Cerebellar nuclear complex (tissue), 1 donor: ENCODE results near the gene CLIC6.

Experiments used
- DNase-seq, 2 experiments: peaks; one replicate each; lab custom pipeline; 2025; lab: John Stamatoyannopoulos, UW

CLIC6 gene

DNA sequence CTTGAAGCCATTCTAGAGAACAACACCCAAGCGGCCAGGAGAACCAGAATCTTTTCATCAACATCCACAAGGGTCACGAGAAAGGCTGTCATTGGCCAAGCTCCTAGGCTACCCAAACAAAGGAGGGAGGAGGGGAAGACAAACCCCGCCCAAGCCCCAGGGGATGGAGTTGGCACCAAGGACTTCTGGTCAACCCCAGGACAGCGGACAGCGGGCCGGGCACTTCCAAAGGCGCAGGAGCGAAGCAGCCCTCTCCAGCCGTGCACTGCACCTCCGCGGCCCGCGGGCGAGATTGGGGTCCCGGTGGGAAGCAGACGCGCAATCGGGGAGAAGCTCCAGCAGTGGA lies at the start of gene CLIC6:
Gene CLIC6 (plus strand): TSS at position 192 of the 346 bp plus-strand sequence. CDS start 395 bp downstream, outside the sequence.
- no peak for DNase-seq

DNA sequence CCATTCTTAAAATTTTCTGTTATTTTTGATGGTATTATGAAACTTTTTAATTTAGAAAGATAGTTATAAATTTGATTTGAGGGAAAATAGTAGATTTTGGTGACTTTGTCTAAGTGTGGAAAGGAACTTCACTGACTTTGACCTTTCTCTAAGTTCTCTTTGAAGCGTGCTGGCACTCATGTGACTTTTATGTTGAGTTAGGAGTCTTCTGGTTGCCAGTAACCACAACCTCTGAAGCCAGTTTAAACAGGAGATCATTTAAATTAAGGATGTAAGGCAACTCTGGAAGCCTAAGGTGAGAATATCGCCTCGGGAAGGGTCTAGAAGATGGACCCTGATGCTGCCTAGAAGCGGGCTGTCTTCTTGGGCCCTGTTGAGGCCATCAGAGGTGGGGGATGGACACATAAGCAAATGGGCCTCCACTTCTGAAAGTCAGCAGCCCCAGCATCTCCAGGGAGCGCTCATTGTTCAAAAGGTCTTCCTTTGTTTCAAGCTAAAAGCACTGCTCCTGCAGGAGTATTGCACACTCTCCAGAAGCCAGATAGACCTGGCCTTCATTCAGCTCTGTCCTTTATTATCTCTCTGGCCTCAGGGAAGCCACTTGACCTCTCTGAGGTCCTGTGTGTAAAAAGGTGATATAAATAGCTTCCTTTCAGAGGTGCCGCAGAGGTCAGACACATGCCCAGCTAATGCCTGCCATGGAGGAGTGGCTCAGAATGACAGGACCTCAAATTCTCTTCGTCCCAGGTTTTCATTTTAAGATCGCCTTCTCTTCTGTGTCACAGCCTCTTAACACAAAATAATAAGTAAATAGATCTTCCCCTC lies 48.7 kb upstream of the CLIC6 start:
- DNase-seq: no peak

DNA sequence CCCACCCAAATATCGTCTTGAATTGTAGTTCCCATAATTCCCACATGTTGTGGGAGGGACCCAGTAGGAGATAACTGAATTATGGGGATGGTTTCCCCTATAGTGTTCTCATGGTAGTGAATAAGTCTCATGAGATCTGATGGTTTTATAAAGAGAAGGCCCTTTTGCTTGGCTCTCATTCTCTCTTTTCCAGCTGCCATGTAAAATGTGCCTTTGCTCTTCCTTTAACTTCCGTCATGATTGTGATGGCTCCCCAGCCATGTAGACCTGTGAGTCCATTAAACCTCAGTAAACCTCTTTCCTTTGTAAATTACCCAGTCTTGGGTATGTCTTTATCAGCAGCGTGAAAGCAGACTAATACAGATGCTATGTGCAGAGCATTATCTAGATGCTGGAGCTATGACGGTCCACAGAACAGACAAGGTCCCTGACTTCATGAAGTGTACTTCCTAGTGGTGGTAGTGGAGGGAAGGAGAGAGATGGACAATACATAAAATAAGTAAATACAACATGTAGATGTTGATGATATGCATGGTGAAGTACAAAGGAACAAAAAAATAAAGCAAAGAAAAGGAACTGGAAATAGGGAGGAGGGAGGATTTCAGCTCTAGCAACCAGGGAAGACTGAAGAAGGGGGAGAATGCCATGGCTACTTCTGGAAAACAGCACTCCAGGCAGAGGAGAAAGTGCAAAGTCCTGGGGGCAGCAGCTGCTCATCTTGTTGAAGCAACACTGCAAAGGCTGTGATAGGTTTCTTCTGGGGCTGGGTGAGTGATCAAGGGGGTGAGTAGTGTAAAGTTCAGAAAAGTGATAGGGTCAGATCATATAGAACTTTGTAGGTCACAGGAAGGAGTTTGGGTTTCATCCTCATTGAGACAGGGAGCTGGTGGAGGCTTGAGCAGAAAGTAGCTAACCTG lies 47.1 kb upstream of the CLIC6 start:
- no peak for DNase-seq

DNA sequence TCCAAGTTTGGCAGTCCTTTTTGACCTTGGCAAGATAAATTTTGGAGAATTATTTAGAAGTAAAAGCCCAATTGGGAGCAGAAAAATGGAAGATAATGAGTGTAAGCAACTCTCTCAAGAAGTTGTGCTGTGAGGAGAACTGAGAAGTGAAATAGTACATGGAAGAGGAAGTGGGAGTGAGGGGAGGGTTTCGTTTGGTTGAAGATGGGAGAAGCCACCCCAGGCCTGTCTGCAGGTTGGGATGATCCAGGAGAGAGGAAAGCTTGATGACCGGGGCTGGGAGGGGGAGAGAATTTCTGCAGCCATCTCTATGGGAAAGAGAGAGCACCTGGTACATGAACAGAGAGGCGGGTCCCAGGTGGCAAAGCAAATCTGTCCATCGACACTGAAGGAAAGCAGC lies 45.3 kb upstream of the CLIC6 start:
- no peak for DNase-seq

DNA sequence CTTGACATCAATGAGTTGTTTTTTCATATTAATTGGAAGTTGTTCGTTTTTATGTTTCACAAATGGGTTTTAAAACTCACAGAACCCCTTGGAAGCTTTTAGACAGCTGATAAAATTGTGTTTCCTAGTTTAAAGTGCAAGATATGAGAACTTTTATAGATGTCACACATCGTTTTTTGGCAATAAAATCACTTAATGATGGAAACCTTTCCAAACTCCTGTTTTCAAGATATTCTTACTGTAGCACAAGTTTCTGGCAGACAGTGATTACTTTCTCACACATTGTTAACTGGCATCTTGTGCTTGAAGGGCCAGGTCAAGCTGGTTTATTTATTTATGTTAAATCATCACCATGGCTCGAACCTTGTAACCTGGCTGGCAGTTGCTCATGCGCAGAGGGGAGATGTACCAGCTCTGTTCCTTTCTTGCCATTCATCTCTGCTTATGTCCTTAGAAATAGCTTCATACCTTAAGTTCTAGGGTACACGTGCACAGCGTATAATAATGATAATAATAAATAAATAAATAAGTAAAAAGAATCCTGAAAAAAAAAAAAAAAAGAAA lies 43.7 kb upstream of the CLIC6 start:
- DNase-seq: no peak

DNA sequence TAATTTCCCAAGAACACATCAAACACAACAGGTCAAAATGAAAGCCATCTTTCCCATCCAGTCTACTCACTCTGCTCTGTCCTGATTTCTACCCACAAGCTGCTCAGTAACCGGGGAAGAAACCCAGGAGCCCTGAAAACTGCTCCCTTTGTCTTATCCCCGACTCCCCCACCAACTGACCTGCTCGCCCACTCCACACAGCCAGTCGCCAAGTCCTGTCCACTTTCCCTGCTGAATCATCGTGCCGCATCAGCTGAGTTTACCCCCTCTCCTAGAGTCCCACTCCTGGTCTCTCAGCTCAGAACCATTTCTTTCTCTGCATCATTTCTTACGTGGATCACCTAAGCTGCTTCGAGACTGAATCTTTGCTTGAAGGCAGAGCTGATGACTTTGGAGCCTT lies 42.7 kb upstream of the CLIC6 start:
- DNase-seq: no peak

DNA sequence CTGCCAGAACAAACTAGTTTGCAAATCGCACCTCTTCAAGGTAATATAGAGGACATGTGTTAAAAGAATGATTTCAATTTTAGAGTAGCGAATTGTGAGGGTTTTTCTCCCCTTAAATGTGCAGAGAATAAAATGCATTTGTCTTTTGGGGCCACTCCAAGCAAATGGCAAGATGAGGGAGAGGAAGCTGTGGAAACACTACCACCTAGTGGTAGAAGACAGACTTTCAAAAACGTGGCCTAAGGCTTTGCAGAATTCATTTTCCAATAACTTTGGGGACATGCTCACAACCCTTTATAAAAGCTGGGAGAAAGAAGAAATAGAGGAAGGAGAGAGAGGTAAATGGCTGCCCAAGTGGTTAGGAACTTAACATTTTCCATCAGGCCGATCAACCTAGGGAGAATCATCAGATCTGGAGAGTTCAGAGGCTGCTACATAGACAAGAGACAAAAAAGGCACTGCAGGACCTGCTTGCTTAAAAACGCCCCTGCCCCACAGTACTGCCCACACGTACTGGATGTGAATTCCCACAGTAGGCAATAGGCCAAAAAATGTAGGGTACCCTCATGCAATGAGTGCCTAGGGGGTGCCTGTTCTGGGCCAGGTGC lies 38.2 kb upstream of the CLIC6 start:
- DNase-seq: no peak

DNA sequence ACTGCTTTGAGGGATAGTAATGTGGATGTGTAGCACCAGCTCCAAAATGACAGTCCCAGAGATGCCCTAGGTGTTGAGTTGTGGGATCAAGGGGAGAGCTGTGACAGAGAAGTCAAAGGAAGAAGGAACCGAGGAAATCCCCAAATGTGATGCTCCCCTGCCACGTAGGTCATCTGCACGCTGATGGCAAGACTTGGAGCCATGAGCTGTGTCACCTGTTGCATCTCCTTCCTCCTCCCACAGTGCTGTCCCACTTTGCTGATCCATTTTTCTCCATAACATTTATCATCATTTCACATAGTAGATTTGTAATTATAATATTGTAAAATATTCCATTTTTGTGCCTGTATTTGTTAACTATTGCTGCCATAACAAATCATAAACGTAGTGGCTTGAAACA lies 36.3 kb upstream of the CLIC6 start:
- DNase-seq: no peak

DNA sequence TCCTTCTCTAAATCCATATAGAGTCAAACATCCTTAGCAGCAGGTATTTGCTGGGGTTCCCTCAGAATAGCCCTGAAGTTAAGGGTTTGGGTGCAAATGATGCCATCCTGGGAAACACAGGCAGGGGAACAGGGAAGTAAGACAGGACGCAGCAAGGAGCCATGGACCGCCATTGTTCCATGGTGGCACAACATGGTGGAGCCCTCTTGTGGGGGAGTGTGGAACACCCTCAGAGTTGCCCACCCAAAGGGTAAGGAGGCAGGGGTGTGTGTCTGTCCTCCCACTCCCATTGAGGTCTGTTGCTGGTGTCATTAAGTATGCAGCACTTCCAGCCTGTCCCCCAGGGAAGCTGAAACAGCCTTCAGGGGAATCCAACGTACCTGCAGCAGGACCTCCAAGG lies 33.5 kb upstream of the CLIC6 start:
- no peak for DNase-seq

DNA sequence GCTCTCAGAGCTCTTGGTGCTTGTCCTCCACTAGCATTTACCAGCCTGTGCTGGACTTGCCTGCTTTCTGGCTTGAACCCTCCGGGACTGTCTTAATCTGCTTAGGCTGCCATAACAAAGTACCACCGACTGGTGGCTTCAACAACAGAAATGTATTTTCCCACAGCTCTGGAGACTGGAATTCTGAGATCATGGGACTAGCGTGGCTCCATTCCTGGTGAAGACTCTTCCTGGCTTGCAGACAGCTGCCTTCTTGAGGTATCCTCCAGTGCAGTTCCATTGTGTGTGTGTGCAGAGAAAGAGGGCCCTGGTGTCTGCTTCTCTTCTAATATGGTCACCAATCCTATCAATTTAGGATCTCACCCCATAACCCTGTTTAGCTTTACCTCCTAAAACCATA lies 31.8 kb upstream of the CLIC6 start:
- no peak for DNase-seq

DNA sequence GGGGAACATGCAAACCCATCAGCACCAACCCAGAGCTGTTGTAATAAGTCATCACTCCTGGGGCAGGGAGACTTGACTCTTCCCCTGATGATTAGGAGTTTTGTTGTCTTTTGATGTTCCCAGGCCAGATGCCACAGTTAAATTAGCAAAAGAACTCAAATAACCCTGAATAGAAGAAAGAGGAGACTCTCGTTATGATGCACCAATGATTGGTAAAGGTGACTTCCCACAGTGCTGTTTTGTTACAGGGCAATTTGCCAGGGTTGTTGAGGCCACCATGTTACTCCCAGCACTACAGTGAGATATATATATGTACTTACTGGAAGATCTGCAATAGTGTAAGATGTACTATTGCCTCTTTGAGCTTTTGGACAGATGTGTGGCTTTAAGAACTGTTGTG lies 29.5 kb upstream of the CLIC6 start:
- DNase-seq: no peak

DNA sequence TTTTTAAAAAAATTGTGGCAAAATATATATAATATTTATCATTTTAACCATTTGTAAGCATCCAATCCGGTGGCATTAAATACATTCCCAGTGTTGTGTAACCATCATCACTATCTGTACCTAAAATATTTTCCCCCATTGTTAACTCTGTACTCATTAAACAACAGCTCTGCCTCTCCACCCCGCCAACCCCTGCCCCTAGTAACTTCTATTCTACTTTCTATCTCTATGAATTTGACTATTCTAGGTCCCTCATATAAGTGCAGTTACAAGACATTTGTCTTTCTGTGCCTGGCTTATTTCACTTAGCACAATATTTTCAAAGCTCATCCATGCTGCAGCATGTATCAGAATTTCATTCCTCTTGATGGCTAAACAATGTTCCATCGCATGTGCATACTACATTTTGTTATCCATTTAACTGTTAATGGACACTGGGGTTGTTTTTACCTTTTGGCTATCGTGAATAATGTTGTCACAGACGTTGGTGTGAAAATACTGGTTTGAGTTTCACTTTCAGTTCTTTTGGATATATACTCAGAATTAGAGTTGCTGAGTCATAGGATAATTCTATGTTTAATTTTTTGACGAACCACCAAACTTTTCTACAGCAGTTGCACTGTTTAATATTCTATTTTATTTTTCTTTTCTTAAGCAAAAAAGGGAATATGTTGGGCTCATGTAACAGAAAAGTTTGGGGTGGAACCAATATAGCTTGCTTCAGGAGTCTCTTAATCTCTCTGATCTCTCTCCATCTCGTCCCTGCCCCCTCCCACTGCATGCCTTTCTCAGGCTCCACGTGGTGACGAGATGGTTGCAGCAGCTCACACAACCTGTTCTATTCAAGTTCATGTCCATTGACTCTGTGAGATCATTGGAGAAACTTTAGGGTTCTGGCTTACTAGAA lies 28.7 kb upstream of the CLIC6 start:
- DNase-seq: no peak

DNA sequence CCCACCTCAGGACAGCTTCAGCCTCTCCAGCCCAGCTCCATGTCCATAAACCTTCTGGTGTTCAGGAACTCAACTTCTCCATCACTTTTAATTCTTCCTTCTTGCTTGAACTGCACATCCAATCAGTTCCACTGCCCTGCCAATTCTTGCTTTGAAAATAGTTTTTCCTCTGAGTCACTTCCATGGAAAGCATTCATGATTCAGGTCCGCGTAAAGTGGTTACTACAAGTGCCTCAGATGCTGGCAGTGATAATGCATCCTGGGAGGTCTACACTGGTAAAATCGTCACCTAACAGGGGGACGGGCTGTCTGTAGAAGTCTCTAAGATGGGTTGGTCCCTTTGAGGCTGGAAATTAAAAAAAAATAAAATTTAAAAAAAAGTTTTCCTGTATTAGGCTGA lies 27.9 kb upstream of the CLIC6 start:
- DNase-seq: no peak

DNA sequence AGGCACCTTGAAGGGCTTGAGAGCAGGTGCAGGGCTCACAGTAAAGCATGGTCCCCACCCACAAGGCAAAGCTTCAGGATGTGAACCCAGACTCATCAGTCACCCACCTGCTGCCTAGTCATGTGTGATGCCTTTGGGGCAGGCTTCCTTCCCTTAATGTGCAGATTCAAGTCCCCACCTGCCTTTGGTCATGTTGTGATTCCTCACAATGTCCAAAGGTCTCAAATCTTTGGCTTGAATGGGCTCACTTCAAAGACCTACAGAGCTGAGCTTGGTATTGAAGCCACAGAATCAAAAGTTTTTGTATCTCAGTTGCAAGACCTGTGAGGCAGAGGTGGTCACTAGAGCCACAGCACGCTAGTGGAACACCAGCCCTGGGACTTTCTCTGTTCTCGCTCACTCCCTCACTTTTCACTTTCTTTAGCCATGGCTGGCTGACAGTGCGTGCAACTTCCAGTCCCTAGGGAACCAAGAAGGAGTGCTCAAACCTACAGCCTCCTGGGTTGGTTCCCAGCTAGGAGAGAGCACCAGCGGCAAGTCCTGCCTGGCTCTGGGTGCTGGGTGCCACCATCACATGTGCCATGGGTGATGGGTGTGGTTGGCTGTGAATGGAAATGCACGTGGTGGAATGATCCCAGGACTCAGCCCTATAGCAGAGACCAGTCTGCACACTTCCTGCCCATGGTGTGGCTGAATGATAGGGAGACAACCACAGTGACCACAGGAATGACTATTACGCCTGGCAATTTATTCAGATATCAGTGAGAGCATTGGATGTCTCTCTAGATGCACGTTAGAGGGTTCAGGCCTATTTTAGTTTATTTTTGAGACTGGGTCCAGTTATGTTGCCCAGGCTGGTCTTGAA lies 26.4 kb upstream of the CLIC6 start:
- no peak for DNase-seq

DNA sequence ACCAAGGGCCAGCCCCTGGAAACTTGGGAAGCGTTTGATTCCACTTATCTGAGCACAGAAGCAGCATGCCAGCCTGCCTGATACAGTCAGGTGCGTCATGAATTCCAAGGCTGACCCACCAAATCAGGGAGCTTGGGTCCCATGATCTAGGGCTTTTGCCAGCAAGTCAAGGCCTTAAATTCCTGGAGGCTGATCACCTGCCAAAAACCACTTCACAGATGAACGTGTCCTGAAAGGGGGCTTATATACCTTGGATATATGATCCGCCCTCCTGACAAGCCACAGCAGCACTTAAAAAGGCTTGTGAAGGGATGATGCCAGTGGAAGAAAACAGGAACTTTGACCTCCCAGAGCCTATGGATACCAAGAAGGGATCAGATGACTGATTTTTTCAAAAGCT lies 24.0 kb upstream of the CLIC6 start:
- no peak for DNase-seq

DNA sequence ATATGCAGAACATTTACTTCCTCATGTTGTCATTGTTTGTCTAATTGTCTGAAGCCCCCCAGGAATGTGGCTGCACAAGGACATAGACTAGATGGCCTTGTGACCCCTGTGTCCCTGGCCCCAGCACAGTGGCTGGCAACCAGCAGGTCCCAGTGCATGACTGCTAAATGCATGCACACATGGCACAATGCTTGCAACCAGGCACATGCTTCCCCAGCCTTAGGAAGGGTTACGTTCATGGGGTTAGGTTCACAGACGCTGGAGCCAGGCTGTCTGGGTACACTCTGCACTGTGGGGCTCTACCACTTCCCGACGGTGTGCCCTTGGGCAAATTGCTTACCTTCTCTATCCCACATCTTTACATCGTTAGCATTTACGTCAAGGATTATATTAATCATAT lies 21.2 kb upstream of the CLIC6 start:
- no peak for DNase-seq

DNA sequence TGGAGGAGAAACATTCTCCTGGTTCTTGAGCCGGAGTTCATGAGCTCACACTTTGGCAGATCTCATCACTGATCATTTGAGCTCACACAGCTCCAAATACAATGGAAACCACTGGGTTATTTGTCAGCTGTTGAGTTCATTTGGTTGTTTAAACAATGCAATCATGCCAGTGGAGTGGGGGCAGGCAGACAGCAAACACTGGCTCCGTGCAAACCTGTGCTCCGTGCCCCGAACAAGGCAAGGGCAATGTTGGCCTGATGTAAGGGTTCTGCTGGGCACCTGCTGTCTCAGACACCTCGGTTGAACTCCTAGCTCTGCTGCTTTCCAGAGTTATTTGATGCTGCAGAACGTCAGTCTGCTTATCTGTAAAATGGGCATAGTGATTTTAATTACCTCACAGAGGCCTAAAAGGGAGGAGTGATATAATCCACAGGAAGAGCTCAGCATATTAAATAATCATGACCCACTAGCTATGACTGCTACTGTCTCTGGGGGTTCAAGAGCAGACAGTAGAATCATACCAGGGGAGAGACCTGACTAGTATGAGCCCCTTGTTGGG lies 20.0 kb upstream of the CLIC6 start:
- DNase-seq: no peak

DNA sequence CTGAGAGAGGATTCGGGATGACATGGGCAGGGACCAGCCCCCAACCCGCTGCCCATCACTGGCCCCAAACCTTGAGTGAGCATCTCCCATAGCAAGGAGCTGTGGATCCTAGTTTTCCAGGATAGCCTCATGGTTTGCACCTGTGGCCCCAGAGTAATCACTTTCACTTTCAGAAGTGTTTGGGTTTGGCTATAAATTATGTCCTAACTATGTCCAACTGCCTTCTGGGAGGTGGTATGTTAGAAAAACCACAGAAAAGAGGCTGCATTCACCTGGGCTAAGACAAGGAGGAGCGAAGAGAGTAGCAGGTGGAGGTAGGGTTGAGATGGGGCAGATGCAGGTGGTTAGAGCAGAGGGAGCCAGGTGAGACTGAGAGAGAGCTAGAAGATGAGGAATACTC lies 19.4 kb upstream of the CLIC6 start:
- no peak for DNase-seq

DNA sequence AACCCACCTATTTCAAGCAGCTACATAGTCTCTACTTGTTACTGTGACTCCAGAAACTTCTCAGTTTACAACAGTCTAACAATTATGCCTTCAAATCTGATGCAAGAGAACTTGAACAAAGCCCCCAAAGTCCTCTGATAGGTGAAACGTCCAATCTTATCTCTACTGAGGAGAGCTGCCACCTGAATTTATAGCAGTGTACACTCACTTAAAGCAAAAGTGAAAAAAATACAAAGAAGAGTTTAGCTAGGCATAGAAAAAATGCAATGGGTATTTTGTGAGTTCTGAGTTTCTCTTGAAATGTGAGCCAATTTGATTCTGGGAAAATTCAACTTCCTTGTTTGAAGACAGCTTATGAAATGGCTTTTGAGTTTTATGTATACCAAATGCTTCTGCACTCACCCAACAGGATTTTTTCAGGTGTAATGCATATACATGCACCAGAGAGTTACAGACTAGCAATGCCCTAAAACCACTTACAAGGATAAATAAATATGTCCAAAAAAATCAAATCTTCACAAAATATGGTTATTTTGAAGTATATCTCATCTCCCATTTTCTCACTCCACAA lies 17.8 kb upstream of the CLIC6 start:
- DNase-seq: no peak

DNA sequence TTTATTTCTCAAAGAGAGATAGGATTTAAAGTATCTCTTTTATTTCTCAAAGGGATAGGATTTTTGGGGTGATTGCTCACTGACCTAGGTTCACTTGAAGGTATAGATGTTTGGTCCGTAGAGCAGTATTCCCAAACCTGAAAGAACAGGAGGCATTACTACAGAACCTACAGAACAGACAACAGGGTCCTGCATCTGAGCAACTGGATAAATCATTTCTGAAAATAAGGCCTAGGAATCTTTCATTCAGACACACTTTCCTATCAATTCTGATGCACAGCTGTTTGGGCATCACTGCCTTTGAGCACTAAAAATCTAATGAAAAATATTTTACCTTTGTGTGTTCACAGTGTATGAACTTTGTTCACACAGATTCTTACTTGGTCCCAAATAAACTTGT lies 17.2 kb upstream of the CLIC6 start:
- DNase-seq: no peak
